ENCODE results near the gene RAB1A. TPM values are rescaled to one million over a fixed set of nuclear protein-coding genes. Genes with fewer than 3 reads are reported as not detected.

Gene RAB1A
- total and polyA plus RNA-seq, 9 of the 15 experiments (the other 6 are each of a cell fraction or from before 2014, with no cell fraction given): 43.8 to 163 (median 67.7) TPM

DNA sequence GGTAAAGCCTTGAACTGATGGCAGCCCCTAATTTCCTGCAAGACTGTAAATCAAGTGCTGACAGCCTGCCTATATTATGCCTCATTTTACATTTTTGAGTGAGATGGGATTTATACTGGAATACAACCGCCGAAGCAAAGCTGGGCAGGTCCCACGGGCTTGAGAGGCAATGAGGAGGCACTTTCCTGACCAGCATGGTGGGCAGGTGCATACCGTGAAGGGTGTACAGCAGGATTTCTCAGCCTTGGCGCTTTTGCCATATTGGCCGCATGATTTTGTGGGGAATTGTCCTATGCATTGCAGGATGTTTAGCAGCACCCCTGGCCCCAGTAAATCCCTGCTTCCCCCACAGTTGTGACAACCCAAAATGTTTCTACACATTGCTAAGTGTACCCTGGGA lies 50.9 kb downstream of the RAB1A start:
- H4K20me1 ChIP-seq (replicated peaks; ENCODE audit: control insufficient read depth, insufficient read depth, low read length): peaks cover 8% of the 10 kb centered on the region; the same call in 1 of the 2 replicates
- no peak overlapping the region for H3K9ac ChIP-seq (ENCODE audit: insufficient read depth in 1 of 2, low read depth in 2 of 2, low read length in 2 of 2)
- no peaks in the 10 kb centered on the region for H3K9me3 ChIP-seq (replicated peaks; ENCODE audit: control insufficient read depth, insufficient read depth, low read depth, low read length)
- DNase-seq (ENCODE audit: extremely low read depth in 1 of 4, low spot score in 3 of 4): no peak
- no peak overlapping the region for H3K4me2 ChIP-seq (ENCODE audit: insufficient read depth, low read length)
- peaks cover 66% of the 10 kb centered on the region for H3K36me3 ChIP-seq (ENCODE audit: control insufficient read depth, insufficient read depth, low read length)
- H3K27me3 ChIP-seq (ENCODE audit: control insufficient read depth in 2 of 2, insufficient read depth in 2 of 2, low read length in 2 of 2): no peaks in the 10 kb centered on the region
- no peak overlapping the region for H3K27ac ChIP-seq (ENCODE audit: extremely low read depth, low read depth, low read length)
- no peak for FAIRE-seq
- intact Hi-C loops (cut with micrococcal nuclease): no loop called here
- in situ Hi-C loops (cut with MboI): no loop called here
- ATAC-seq: no peak
- 88% methylated on average over 6 of the region's 6 CpGs for WGBS (ENCODE audit: insufficient coverage, low coverage, missing lambda C conversion rate)
- ChIA-PET POLR2A (interaction anchor here (0.7 to 2.0 kb wide), 4 partner anchors 7 to 175 kb away, joined by 3 to 7 read pairs (median 3); no protein-coding TSS in a partner anchor), CTCF (ENCODE audit: low intra/inter-chr PET ratio) (no interaction called here)
- H3K9me1 ChIP-seq (ENCODE audit: control insufficient read depth, insufficient read depth, low read length): peaks cover 4% of the 10 kb centered on the region
- H3K4me3 ChIP-seq: no peak overlapping the region
- no peaks in the 10 kb centered on the region for H3K79me2 ChIP-seq (ENCODE audit: control insufficient read depth, insufficient read depth, low read length)
- TF ChIP-seq RBM22 (IDR thresholded peaks at IDR 0.05; ENCODE audit: low read depth, low read length, poor library complexity, severe bottlenecking): peak; percentile 26
- TF ChIP-seq ZNF12 (CRISPR knock-in tag; IDR thresholded peaks at IDR 0.05): no peak
- H3K4me1 ChIP-seq (replicated peaks in 1 of 2; ENCODE audit: control insufficient read depth in 2 of 2, insufficient read depth in 2 of 2, low read length in 2 of 2): peaks cover 11 to 24% of the 10 kb centered on the region in 2 experiments; a peak in 4 of 5 replicates
- H2AFZ ChIP-seq (ENCODE audit: low read depth, low read length): no peak overlapping the region
- BruUV-seq (replicated peaks): no TSS peak

DNA sequence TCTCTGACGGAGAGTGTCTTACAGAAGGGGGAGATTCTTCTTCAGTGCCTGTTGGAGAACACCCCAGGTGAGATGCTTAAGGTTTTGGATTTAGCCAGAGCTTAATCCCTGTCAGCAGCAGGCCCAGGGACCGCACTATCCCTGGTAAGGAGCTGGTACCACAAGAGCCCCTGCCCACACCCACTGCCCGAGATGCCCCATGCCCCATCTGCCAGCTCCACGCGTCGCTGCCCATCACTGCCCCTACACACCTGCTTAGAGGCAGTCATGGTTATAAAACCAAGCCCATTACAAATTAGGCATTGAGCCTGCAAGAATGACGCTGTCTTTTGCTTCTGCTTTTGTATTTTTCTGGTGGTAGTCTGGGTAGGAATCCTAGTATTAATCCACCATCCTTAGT lies 52.0 kb downstream of the RAB1A start:
- no peaks in the 10 kb centered on the region for H3K27me3 ChIP-seq (ENCODE audit: control insufficient read depth in 2 of 2, insufficient read depth in 2 of 2, low read length in 2 of 2)
- peaks cover 8% of the 10 kb centered on the region; the same call in 1 of the 2 replicates for H4K20me1 ChIP-seq (replicated peaks; ENCODE audit: control insufficient read depth, insufficient read depth, low read length)
- no peak overlapping the region for H3K4me3 ChIP-seq
- H3K9me3 ChIP-seq (replicated peaks; ENCODE audit: control insufficient read depth, insufficient read depth, low read depth, low read length): no peaks in the 10 kb centered on the region
- H3K4me2 ChIP-seq (ENCODE audit: insufficient read depth, low read length): no peak overlapping the region
- peaks cover 11 to 24% of the 10 kb centered on the region in 2 experiments; a peak in 4 of 5 replicates for H3K4me1 ChIP-seq (replicated peaks in 1 of 2; ENCODE audit: control insufficient read depth in 2 of 2, insufficient read depth in 2 of 2, low read length in 2 of 2)
- intact Hi-C loops (cut with micrococcal nuclease) (no loop called here), in situ Hi-C loops (cut with MboI) (no loop called here)
- TF ChIP-seq ZNF586 (CRISPR knock-in tag; conservative IDR thresholded peaks at IDR 0.05) (no peak), POLR2G (IDR thresholded peaks at IDR 0.05; ENCODE audit: low read depth, low read length) (peak; percentile 57)
- FAIRE-seq (no peak), DNase-seq (ENCODE audit: extremely low read depth in 1 of 4, low spot score in 3 of 4) (no peak), ATAC-seq (no peak)
- peaks cover 66% of the 10 kb centered on the region for H3K36me3 ChIP-seq (ENCODE audit: control insufficient read depth, insufficient read depth, low read length)
- H2AFZ ChIP-seq (ENCODE audit: low read depth, low read length): no peak overlapping the region
- BruUV-seq (replicated peaks): no TSS peak
- CTCF ChIA-PET (ENCODE audit: low intra/inter-chr PET ratio): no interaction called here
- POLR2A ChIA-PET: no interaction called here
- H3K9ac ChIP-seq (ENCODE audit: insufficient read depth in 1 of 2, low read depth in 2 of 2, low read length in 2 of 2): no peak overlapping the region
- no peaks in the 10 kb centered on the region for H3K79me2 ChIP-seq (ENCODE audit: control insufficient read depth, insufficient read depth, low read length)
- WGBS (ENCODE audit: insufficient coverage, low coverage, missing lambda C conversion rate): 97% methylated on average over 5 of the region's 7 CpGs
- no peak overlapping the region for H3K27ac ChIP-seq (ENCODE audit: extremely low read depth, low read depth, low read length)
- peaks cover 4% of the 10 kb centered on the region for H3K9me1 ChIP-seq (ENCODE audit: control insufficient read depth, insufficient read depth, low read length)

Data from K562 (cell line).